HG02884 (cell line): ENCODE data around the gene SRBD1.

Experiments used
- ATAC-seq: cut with Tn5 transposase; IDR thresholded peaks from one replicate; pipeline ENCODE4 v1.9.1; 2021; ENCODE audit warnings: mild to moderate bottlenecking, moderate library complexity; ENCODE audit not compliant: unreplicated experiment

SRBD1 gene

GRCh38 chr2:45477546-45477945 lies 133.5 kb downstream of the SRBD1 start:
- no peak for ATAC-seq

- no peak for ATAC-seq
Observed at GRCh38 chr2:45470531-45470930, 140.5 kb downstream of the SRBD1 start.

DNA sequence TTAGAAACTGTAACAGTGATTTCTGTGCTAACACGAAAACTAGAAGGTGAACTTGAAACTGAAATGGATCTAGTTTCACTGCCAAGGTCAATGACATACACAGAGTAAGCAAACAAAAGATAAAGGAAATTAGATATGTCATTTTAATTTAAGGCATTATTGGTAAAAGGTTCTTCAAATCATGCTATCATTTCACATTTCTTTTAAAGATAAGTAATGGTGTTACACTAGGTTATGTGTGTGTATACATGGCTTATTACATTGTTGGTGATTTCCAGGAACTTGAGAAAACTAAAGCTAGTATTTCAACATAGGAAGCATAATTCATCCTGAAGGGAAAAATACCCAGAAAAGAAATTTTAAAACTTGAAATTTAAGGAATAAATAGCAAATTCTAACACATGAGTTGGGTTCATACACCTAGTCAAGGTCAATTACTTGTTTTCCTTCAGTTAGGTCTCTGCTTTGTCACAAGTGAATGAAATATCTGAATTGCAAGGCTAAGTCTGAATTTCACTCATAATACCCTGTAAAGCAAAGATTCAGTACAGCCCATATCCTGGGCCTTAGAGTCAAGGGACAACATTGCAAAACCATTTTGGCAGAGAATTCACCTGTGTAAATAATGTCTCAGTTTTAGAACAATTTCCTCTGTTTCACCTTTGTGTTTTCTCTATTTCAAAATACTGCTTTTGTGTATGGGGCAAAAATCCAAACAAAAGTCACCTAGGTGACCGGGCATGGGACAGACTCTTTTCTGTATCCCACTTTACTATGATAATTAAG lies 141.6 kb downstream of the SRBD1 start:
- no peak for ATAC-seq

- ATAC-seq = no peak
Observed at GRCh38 chr2:45468279-45468678, 142.8 kb downstream of the SRBD1 start.

GRCh38 chr2:45466053-45466452 lies 145.0 kb downstream of the SRBD1 start:
- ATAC-seq = no peak

GRCh38 chr2:45460825-45461224 lies 150.2 kb downstream of the SRBD1 start:
- ATAC-seq = no peak

- ATAC-seq = no peak
Observed at GRCh38 chr2:45459860-45460259, 151.2 kb downstream of the SRBD1 start.

DNA sequence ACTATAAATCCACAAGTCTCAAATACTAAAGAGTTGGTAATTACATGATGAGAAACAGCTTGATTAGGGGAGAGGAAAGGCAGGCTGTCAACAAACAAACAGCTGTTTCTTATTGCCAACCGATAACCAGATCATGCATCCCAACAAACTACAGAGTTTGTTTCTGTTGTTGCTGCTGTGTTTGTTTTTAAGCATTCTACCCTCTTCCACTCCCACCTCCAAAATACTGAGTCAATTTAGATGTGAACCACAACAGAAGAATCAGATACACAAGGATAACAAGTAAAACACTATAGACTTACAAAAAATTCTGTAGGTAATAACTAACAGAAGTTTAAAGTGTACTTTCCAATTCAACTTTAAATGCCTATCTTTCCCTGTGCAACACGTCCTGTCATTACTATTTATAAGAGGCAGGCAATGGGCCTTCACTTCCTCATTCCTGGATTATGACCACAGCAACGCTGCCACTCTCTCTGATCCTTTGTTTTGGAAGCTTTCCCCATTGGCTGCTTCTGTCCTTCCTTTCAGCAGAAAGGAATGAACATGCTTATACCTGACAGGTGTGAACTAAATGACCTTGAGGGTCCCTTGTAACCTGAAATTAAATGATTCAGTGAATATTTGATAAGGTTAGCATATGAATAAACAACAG lies 152.0 kb downstream of the SRBD1 start:
- no peak for ATAC-seq

- ATAC-seq = no peak
Observed at GRCh38 chr2:45457211-45457945, 153.7 kb downstream of the SRBD1 start.

DNA sequence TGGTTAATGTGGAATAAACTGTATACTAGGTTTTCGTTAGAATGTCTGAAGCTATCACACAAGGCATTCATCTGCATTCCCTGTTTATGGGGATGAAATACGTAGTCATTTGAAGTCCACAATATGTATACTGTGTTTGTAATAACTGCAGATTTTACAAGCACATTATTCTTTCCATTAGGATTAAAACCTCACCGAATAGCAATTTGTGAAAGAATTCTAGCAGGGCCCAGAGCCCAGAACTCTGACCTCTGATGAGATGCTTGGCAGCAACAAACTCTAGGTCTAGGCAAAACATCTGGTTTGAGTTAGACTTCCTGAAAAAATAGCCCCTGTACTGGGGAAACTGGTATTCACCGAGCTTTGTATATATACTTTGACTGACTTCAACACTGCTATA lies 158.2 kb downstream of the SRBD1 start:
- no peak for ATAC-seq

DNA sequence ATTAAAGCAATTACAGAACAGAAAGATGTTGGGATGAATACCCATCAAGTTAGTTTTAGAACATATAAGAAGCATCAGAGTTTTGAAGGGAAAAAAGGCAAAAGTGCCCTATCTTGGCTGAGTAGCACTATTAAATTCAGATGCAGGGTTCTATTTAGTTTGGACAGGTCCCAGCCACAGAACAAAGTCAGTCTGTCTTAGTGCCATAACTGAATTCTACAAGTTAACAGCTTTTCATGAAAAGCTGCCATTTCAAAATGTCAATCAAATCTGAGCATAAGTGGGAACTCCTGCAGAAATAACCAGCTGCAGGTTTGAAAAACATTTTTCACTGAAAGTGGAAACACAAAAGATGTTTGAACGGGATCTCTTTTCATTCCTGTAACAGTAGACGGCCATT lies 160.4 kb downstream of the SRBD1 start:
- ATAC-seq = no peak

GRCh38 chr2:45448217-45448616 lies 162.8 kb downstream of the SRBD1 start:
- ATAC-seq = no peak

- no peak for ATAC-seq
Observed at GRCh38 chr2:45446016-45446415, 165.1 kb downstream of the SRBD1 start.

DNA sequence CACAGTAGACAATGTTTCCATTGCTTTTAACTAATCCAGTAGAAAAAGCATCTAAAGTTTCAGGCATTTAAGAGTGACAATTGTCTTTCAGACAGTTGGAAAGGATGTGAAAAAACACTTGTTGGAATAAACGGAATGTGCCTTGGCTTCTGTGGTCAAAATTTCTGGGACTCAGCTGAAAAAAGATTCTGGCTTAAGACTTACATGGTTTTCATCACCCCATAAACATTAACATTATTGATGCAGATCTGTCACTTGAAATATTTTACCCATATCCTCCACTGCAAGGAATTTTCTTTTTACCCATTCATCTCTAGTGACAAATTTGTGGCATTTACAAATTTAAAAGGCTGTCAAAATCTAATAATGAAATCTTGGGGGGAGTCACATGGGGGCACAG lies 166.0 kb downstream of the SRBD1 start:
- no peak for ATAC-seq

- ATAC-seq = no peak
Observed at GRCh38 chr2:45443012-45443411, 168.1 kb downstream of the SRBD1 start.

- ATAC-seq = no peak
Observed at GRCh38 chr2:45442026-45442425, 169.0 kb downstream of the SRBD1 start.

GRCh38 chr2:45441571-45441970 lies 169.5 kb downstream of the SRBD1 start:
- no peak for ATAC-seq

DNA sequence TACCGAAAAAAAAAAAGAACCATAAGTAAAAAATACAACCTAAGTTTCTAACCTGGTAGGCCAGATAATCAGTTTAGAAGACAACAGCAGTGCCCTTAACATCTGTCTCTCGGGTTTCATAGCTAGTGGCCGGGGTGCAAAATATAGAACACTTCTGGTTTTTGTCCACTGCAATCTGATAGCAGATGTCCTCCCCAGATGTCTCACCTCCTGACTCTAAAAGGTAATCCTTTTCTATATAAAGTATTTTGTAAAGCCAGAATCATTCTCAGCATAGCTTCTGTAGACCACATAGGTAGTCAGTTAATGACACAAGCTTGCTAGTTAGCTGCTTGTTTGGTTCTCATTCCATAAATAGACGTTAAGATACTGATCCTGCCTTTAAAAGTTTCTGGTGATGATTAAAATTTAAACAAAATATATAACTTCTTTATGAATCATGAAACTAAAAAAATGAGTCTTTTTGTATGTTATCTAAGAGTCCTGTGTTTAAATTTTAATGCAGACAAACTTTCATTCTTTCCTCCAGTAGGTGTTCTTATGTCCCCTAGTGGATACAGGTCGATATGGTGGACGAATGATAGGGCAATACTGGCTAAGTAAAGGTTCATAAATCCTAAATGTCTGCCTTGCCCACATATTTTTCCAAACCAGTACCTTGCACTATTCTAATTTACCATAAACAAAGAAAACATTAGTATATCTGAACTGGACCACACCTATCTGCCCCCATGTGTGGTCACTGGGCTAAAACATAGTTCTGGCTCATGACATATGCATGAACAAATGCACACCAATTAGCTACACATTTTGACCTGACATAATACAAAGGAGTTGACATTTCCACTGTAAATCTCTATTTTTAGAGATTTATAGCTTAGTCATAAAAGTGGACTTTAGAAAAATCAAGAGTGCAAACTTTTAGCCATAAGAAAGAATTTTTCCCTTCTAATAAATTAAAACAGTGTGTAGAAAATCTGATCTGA lies 171.0 kb downstream of the SRBD1 start:
- ATAC-seq = peak; percentile 67

GRCh38 chr2:45438872-45439665 lies 172.0 kb downstream of the SRBD1 start:
- ATAC-seq = no peak

GRCh38 chr2:45436456-45436855 lies 174.6 kb downstream of the SRBD1 start:
- ATAC-seq = no peak
